Colonic mucosa (tissue), 4 donors: ENCODE results near the gene ATF6. TPM values are rescaled to one million over a fixed set of nuclear protein-coding genes. Genes with fewer than 3 reads are reported as not detected.

ENCODE experiments used
- DNase-seq: peaks from one replicate; pipeline ENCODE4 v3.0.0-alpha.2; 2020
- H3K27ac ChIP-seq: fragments of 200-600 bp; one replicate; pipeline ENCODE4 v1.8.0; 2021
- H3K27me3 ChIP-seq: fragments of 200-600 bp; one replicate; pipeline ENCODE4 v1.8.0; 2021
- H3K36me3 ChIP-seq: fragments of 200-600 bp; one replicate; pipeline ENCODE4 v1.8.0; 2021
- H3K4me1 ChIP-seq: fragments of 200-600 bp; one replicate; pipeline ENCODE4 v1.8.0; 2021; ENCODE audit warnings: mild to moderate bottlenecking
- H3K4me3 ChIP-seq: fragments of 200-600 bp; one replicate; pipeline ENCODE4 v1.8.0; 2021
- H3K9ac ChIP-seq, 2 donors: one replicate each; pipeline ENCODE4 v1.7.0; 2013; ENCODE audit warnings: control low read depth in 2 of 2, low read depth in 2 of 2, low read length in 2 of 2
- H3K9me3 ChIP-seq: fragments of 200-600 bp; one replicate; pipeline ENCODE4 v1.8.0; 2021
- CTCF ChIP-seq: fragments of 200-600 bp; IDR thresholded peaks from one replicate; pipeline ENCODE4 v1.8.0; 2022; ENCODE audit warnings: antibody characterized with exemption, mild to moderate bottlenecking
- intact Hi-C: fragments of 100-400 bp; cut with DNase I; formaldehyde crosslinking; loops from one replicate; pipeline ENCODE4 v1.14.1; 2022
- total RNA-seq, 2 donors: library from RNA; stranded (reverse); fragmentation: NEBNext Ultra II Directional in 1 of 2; extraction: Animal tissue kit (Norgen Biotek cat#: 25700) in 1 of 2; gene quantifications; one replicate each; pipeline ENCODE4 v1.2.1, GENCODE V29; 2021
- donor health status: healthy.
- donor health status: DM: no; HTN: no; CAD: no.
- donor health status: DM: no; HTN: no; CAD: no.

The ATF6 gene
- total RNA-seq, 2 donors from 2014 or later = 19.6 to 24.2 TPM

GRCh38 chr1:161941726-161942436 lies 175.8 kb downstream of the ATF6 start:
- TF ChIP-seq CTCF = no peak
- H3K27me3 ChIP-seq = no peaks in the 10 kb centered on the region
- no peak overlapping the region for H3K27ac ChIP-seq
- H3K4me3 ChIP-seq = no peak overlapping the region
- no peaks in the 10 kb centered on the region for H3K9me3 ChIP-seq
- intact Hi-C loops = no loop called here
- no peak for DNase-seq
- H3K36me3 ChIP-seq = no peaks in the 10 kb centered on the region
- no peaks in the 10 kb centered on the region for H3K4me1 ChIP-seq
- no peak overlapping the region for H3K9ac ChIP-seq

- DNase-seq = no peak
- Histone ChIP-seq H3K4me3 (no peak overlapping the region), H3K27me3 (no peaks in the 10 kb centered on the region), H3K9ac (no peak overlapping the region), H3K4me1 (no peaks in the 10 kb centered on the region), H3K9me3 (no peaks in the 10 kb centered on the region), H3K27ac (no peak overlapping the region), H3K36me3 (no peaks in the 10 kb centered on the region)
- no peak for TF ChIP-seq CTCF
- intact Hi-C loops = no loop called here
Observed at GRCh38 chr1:161943737-161944136, 177.6 kb downstream of the ATF6 start.

GRCh38 chr1:161944381-161944780 lies 178.3 kb downstream of the ATF6 start:
- intact Hi-C loops = no loop called here
- Histone ChIP-seq H3K27me3 (no peaks in the 10 kb centered on the region), H3K9ac (no peak overlapping the region), H3K4me3 (no peak overlapping the region), H3K36me3 (no peaks in the 10 kb centered on the region), H3K27ac (no peak overlapping the region), H3K4me1 (no peaks in the 10 kb centered on the region), H3K9me3 (no peaks in the 10 kb centered on the region)
- TF ChIP-seq CTCF = no peak
- no peak for DNase-seq

DNA sequence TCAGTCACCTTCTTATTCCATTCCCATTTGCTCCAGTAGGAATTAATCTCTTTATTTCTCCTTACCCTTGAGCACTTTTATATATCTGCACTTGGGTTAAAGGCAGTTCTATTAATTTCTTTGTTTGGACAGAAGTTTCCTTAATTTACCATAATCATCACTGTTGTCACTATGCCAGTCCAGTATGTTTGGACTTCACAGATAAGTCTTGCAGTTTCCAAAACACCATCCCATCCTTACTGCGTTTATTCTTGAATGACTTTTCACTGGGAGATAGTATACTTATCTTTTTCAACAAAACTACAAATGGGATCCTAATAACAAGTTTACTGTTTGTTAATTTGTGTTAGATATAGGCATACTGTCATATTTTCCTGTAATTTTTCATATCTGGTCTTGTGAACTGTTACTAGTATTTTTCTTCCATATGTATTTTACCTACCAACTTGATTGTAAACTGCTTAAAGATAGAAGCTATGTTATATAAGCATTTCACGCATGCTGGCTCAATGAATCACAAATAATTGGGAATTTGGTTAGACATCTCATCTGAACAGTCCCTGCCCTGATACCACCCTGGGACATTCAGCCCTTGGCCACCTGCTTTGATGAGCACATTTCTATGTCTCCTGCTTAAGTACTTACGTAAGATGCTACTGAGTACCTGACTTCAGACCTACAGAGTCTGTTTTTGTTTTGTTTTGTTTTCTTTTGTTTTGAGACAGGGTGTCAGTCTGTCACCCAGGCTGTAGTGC lies 179.4 kb downstream of the ATF6 start:
- Histone ChIP-seq H3K36me3 (no peaks in the 10 kb centered on the region), H3K4me1 (no peaks in the 10 kb centered on the region), H3K27me3 (no peaks in the 10 kb centered on the region), H3K4me3 (no peak overlapping the region), H3K9ac (no peak overlapping the region), H3K9me3 (no peaks in the 10 kb centered on the region), H3K27ac (no peak overlapping the region)
- DNase-seq = no peak
- TF ChIP-seq CTCF = no peak
- intact Hi-C loops = no loop called here

GRCh38 chr1:161946071-161946987 lies 180.2 kb downstream of the ATF6 start:
- Histone ChIP-seq H3K27me3 (no peaks in the 10 kb centered on the region), H3K4me1 (no peaks in the 10 kb centered on the region), H3K4me3 (no peak overlapping the region), H3K9ac (no peak overlapping the region), H3K36me3 (no peaks in the 10 kb centered on the region), H3K27ac (no peak overlapping the region), H3K9me3 (no peaks in the 10 kb centered on the region)
- intact Hi-C loops = no loop called here
- no peak for DNase-seq
- TF ChIP-seq CTCF = no peak
